Gastroesophageal sphincter (tissue), 3 donors: Measurements from ENCODE around the gene CROCC2.

Experiments
- EP300 ChIP-seq: sonication (generic); formaldehyde crosslinking; IDR thresholded peaks from one replicate; pipeline ENCODE4 v1.6.1; 2017; ENCODE audit warnings: antibody characterized with exemption, mild to moderate bottlenecking
- POLR2A ChIP-seq, 2 donors: fragments of 450-650 bp; IDR thresholded peaks; one replicate each; pipeline ENCODE4 v1.6.1; 2017; ENCODE audit warnings: antibody characterized with exemption in 2 of 2, mild to moderate bottlenecking in 2 of 2, moderate library complexity in 1 of 2
- POLR2AphosphoS5 ChIP-seq: sonication (generic); formaldehyde crosslinking; IDR thresholded peaks from one replicate; pipeline ENCODE4 v1.6.1; 2017; ENCODE audit warnings: antibody characterized with exemption
- TF ChIP-seq, protein P1 (sequence below), 4 experiments: fragments of 200-600 bp in 2 of 4; fragments of 450-650 bp in 2 of 4; sonication (generic) in 1 of 4; IDR thresholded peaks; one replicate each; pipeline ENCODE4 v1.5.1; 2017 to 2019; ENCODE audit warnings: antibody characterized with exemption in 4 of 4, mild to moderate bottlenecking in 2 of 4, moderate library complexity in 2 of 4

DNA sequence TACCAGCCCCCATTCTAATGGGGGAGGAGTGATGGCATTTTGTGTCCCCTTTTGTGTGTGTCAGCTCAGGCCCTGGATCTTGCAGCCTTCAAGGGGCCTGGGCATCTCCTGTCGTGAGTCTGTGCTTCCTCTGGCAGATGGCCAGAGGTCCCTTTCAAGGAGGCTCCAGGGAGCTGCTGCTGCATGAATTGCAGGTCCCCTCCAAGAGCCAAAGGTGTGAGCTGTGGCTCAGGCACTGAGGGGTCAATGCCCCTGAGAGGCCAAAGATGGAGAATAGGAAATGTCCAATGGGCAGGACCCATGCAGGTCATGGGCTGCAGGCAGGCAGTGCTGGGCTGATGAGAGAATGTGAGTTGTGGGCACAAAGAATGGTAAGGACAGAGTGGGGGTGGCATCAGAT is 20.6 kb upstream of the CROCC2 start:
- TF ChIP-seq, protein P1, sequence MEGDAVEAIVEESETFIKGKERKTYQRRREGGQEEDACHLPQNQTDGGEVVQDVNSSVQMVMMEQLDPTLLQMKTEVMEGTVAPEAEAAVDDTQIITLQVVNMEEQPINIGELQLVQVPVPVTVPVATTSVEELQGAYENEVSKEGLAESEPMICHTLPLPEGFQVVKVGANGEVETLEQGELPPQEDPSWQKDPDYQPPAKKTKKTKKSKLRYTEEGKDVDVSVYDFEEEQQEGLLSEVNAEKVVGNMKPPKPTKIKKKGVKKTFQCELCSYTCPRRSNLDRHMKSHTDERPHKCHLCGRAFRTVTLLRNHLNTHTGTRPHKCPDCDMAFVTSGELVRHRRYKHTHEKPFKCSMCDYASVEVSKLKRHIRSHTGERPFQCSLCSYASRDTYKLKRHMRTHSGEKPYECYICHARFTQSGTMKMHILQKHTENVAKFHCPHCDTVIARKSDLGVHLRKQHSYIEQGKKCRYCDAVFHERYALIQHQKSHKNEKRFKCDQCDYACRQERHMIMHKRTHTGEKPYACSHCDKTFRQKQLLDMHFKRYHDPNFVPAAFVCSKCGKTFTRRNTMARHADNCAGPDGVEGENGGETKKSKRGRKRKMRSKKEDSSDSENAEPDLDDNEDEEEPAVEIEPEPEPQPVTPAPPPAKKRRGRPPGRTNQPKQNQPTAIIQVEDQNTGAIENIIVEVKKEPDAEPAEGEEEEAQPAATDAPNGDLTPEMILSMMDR (IDR thresholded peaks at IDR 0.05): no peak
- TF ChIP-seq POLR2A (IDR thresholded peaks at IDR 0.05) (no peak), EP300 (no peak), POLR2AphosphoS5 (no peak)
